ENCODE data around the gene PRR20G. TPM values are rescaled to one million over a fixed set of nuclear protein-coding genes. Genes with fewer than 3 reads are reported as not detected.

PRR20G gene
- total RNA-seq = not detected
- not detected for polyA plus RNA-seq
- long read RNA-seq, donor 1 = 0 reads
- long read RNA-seq, donor 2 = 0 reads

DNA sequence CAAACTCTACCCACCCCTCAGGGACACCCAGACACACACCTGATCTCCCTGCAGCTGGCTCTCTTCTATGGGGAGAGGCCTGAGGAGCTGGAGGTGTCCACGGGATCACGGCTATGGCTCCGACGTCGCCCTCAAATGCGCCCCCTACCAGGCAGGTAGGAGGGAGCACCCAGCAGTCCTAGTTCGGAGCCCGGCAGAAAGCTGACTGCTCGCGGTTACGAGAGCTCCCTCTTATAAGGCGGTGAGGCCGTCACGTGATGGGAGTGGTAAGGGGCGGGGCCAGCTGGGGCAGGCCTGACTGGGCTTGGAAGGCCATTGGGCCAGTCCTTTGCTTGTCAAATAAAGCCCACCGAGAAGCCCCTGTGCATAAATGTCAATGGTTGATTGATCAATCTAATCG is at the start of gene PRR20G:
Gene PRR20G (minus strand): TSS at position 207 of the 400 bp plus-strand sequence. CDS start 681 bp downstream, outside the sequence.
- no peak for DNase-seq
- WGBS, 2 donors = 76 to 83% methylated on average over 17 of the region's 17 CpGs
- intact Hi-C loops (cut with DNase I) = no loop called here

DNA sequence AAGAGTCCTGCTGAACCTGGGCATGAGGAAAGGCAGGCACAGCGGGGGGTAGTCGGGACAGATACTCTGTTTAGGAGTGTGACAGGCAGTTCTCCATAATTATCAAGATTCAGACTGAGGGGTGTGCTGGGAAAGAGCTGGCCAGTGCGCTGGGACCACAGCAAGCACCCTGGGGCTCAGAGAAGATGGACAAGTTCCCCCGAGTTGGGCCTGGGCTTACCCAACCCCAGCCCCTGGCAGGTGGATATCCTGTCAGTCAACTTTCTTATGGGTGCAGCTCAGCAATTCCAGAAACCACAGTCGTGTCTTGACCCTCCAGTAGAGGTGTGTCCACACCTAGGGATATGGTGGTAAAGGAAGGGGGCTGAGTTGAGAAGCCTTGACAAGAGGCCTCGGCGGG is 49.2 kb upstream of the PRR20G start:
- intact Hi-C loops (cut with DNase I) = no loop called here
- 88 to 91% methylated on average over 7 of the region's 7 CpGs for WGBS, 2 donors
- Histone ChIP-seq H3K27me3 (ENCODE audit: control insufficient read depth in 1 of 2, insufficient read depth in 2 of 2, low read length in 1 of 2) (peaks cover 0 to 3% of the 10 kb centered on the region in 2 donors), H3K4me3 (ENCODE audit: low read length in 2 of 2) (no peak overlapping the region), H3K9me3 (ENCODE audit: control insufficient read depth, low read length) (no peaks in the 10 kb centered on the region), H3K27ac (ENCODE audit: low read depth in 1 of 2, low read length in 2 of 2) (no peak overlapping the region), H3K36me3 (ENCODE audit: control insufficient read depth in 1 of 2, insufficient read depth in 2 of 2, low read length in 1 of 2) (no peaks in the 10 kb centered on the region), H3K4me1 (ENCODE audit: control insufficient read depth in 1 of 2, insufficient read depth in 2 of 2, low read length in 2 of 2) (no peaks in the 10 kb centered on the region)
- no peak for ATAC-seq (ENCODE audit: low FRiP score)
- DNase-seq = no peak

More for the DNA sequence above, at the start of gene PRR20G:
- no peaks in the 10 kb centered on the region for H3K4me1 ChIP-seq (ENCODE audit: control insufficient read depth in 1 of 2, insufficient read depth in 2 of 2, low read length in 2 of 2)
- H3K36me3 ChIP-seq (ENCODE audit: control insufficient read depth in 1 of 2, insufficient read depth in 2 of 2, low read length in 1 of 2) = no peaks in the 10 kb centered on the region
- no peak within 1 kb of the TSS for H3K4me3 ChIP-seq (ENCODE audit: low read length in 2 of 2)
- no peak within 1 kb of the TSS for H3K27ac ChIP-seq (ENCODE audit: low read depth in 1 of 2, low read length in 2 of 2)
- no peak for ATAC-seq (ENCODE audit: low FRiP score)
- no peaks in the 10 kb centered on the region for H3K27me3 ChIP-seq (ENCODE audit: control insufficient read depth in 1 of 2, insufficient read depth in 2 of 2, low read length in 1 of 2)
- H3K9me3 ChIP-seq (ENCODE audit: control insufficient read depth, low read length) = peaks cover 3% of the 10 kb centered on the region

DNA sequence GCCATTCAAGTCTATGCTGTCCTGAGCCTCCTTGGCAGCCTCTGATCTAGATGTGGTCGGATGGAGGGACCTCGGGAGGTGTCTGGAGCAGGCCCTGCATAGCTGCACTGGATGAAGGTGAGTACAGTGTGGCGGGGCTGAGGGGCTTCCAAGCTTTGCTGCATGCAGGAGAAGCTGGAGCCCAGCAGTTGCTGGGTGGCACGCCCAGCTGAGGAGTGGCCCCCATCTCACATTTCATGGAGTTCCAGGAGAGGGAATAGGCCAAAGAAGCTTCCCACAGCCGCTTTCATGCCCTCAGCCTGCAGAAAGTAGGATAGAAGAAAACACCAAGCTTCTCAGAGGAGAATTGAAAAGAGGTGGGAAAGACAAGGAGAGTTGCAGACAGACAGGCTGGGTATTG is 48.3 kb upstream of the PRR20G start:
- H3K9me3 ChIP-seq (ENCODE audit: control insufficient read depth, low read length) = no peaks in the 10 kb centered on the region
- no peak overlapping the region for H3K4me3 ChIP-seq (ENCODE audit: low read length in 2 of 2)
- ATAC-seq (ENCODE audit: low FRiP score) (no peak), DNase-seq (no peak)
- no peaks in the 10 kb centered on the region for H3K36me3 ChIP-seq (ENCODE audit: control insufficient read depth in 1 of 2, insufficient read depth in 2 of 2, low read length in 1 of 2)
- intact Hi-C loops (cut with DNase I) = no loop called here
- H3K27me3 ChIP-seq (ENCODE audit: control insufficient read depth in 1 of 2, insufficient read depth in 2 of 2, low read length in 1 of 2) = peaks cover 0 to 3% of the 10 kb centered on the region in 2 donors
- H3K4me1 ChIP-seq (ENCODE audit: control insufficient read depth in 1 of 2, insufficient read depth in 2 of 2, low read length in 2 of 2) = no peaks in the 10 kb centered on the region
- H3K27ac ChIP-seq (ENCODE audit: low read depth in 1 of 2, low read length in 2 of 2) = no peak overlapping the region
- 74 to 76% methylated on average over 5 of the region's 5 CpGs for WGBS, 2 donors

DNA sequence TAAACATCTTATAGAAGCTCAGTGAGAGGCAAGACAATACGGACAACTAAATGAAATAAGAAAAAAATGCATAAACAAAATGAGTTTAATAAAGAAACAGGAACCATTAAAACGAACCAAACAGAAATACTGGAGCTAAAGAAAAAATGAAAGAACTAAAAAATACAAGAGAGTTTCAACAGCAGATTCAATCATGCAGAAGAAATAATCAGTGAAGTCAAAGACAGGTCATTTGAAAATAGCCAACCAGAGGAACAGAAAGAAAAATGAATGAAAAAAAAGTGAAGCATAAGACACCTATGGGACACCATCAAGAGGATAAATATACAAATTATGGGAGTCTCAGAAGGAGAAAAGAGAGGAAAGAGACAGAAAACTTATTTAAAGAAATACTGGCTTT is 42.5 kb upstream of the PRR20G start:
- H3K4me3 ChIP-seq (ENCODE audit: low read length in 2 of 2) = no peak overlapping the region
- H3K4me1 ChIP-seq (ENCODE audit: control insufficient read depth in 1 of 2, insufficient read depth in 2 of 2, low read length in 2 of 2) = no peaks in the 10 kb centered on the region
- no peak overlapping the region for H3K27ac ChIP-seq (ENCODE audit: low read depth in 1 of 2, low read length in 2 of 2)
- intact Hi-C loops (cut with DNase I) = no loop called here
- DNase-seq (no peak), ATAC-seq (ENCODE audit: low FRiP score) (no peak)
- 58 to 63% methylated on average over 2 of the region's 2 CpGs for WGBS, 2 donors
- peaks cover 6% of the 10 kb centered on the region for H3K9me3 ChIP-seq (ENCODE audit: control insufficient read depth, low read length)
- no peaks in the 10 kb centered on the region for H3K27me3 ChIP-seq (ENCODE audit: control insufficient read depth in 1 of 2, insufficient read depth in 2 of 2, low read length in 1 of 2)
- H3K36me3 ChIP-seq (ENCODE audit: control insufficient read depth in 1 of 2, insufficient read depth in 2 of 2, low read length in 1 of 2) = no peaks in the 10 kb centered on the region

DNA sequence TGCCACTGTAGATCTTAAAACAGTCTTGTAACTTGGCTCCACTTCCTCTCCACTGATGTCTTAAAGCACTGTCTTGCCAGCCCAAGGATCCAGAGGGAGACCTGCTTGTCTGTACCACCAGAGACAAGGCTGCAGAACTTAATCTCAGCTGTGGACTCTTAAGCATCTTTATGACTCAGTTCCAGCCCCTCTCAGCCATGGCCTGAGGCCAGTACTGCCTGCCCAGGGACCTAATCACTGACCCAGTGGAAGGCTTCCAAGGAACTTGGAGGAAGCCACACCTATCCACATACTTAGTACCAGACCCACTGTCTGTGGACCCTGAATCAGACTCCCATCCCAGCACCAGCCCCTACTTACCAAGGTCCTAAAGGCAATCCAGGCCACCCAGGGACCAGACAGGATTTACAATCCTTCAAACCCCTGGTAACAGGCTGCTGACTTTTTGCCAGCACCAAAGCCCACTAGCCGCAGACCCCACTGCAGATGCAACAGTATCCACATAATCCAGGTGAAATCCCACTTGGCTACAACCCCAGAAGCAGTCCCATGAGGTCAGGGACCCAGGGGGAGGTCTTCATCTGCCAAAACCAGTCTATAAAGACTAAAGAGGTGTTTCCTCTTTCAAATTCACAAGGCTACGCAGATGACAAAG is 41.9 kb upstream of the PRR20G start:
- ATAC-seq (ENCODE audit: low FRiP score) (no peak), DNase-seq (no peak)
- Histone ChIP-seq H3K27me3 (ENCODE audit: control insufficient read depth in 1 of 2, insufficient read depth in 2 of 2, low read length in 1 of 2) (no peaks in the 10 kb centered on the region), H3K4me1 (ENCODE audit: control insufficient read depth in 1 of 2, insufficient read depth in 2 of 2, low read length in 2 of 2) (no peaks in the 10 kb centered on the region), H3K4me3 (ENCODE audit: low read length in 2 of 2) (no peak overlapping the region), H3K9me3 (ENCODE audit: control insufficient read depth, low read length) (peaks cover 6% of the 10 kb centered on the region), H3K36me3 (ENCODE audit: control insufficient read depth in 1 of 2, insufficient read depth in 2 of 2, low read length in 1 of 2) (no peaks in the 10 kb centered on the region), H3K27ac (ENCODE audit: low read depth in 1 of 2, low read length in 2 of 2) (no peak overlapping the region)
- intact Hi-C loops (cut with DNase I) = no loop called here
- 80 to 87% methylated on average over 2 of the region's 2 CpGs for WGBS, 2 donors

DNA sequence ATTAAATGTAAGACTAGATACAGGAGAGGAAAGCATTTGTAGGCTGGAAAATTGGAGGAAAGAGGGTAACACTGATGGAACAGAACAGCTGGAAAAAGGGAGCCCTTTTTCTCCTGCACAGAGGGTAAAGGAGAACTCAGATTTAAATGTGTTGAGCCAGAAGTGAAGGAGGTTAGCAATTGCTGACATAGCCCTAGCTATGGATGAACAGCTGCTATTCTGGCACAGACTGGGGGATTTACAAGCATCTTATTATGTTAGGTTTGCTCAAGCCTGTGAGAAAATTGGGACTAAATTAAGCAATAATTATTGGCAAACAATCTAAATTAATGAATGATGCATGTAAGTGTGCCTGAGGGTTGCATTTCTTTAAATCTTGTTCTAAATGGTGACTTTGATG is 40.6 kb upstream of the PRR20G start:
- DNase-seq (no peak), ATAC-seq (ENCODE audit: low FRiP score) (no peak)
- Histone ChIP-seq H3K4me1 (ENCODE audit: control insufficient read depth in 1 of 2, insufficient read depth in 2 of 2, low read length in 2 of 2) (no peaks in the 10 kb centered on the region), H3K27ac (ENCODE audit: low read depth in 1 of 2, low read length in 2 of 2) (no peak overlapping the region), H3K4me3 (ENCODE audit: low read length in 2 of 2) (no peak overlapping the region), H3K27me3 (ENCODE audit: control insufficient read depth in 1 of 2, insufficient read depth in 2 of 2, low read length in 1 of 2) (no peaks in the 10 kb centered on the region), H3K36me3 (ENCODE audit: control insufficient read depth in 1 of 2, insufficient read depth in 2 of 2, low read length in 1 of 2) (no peaks in the 10 kb centered on the region), H3K9me3 (ENCODE audit: control insufficient read depth, low read length) (peaks cover 6% of the 10 kb centered on the region)
- intact Hi-C loops (cut with DNase I) = no loop called here

DNA sequence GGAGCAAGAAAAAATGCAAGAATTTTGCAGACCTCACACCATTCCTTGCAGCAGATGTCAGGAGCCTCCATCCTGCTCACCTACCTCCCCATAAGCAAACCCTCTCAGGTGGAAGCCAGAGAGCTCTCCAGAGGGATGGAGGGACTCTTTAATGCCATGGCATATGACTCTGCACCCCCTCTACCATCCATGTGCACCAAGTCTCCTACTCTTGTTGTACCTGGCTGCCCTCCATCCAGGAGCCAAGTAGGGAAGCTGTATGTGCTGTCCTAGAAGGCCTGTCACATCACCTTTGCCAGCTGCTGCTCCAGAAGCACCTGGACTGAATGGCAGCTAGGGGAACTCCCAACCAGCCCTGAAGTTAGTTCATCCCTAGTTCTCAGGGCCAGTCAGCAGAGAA is 38.5 kb upstream of the PRR20G start:
- Histone ChIP-seq H3K27ac (ENCODE audit: low read depth in 1 of 2, low read length in 2 of 2) (no peak overlapping the region), H3K4me1 (ENCODE audit: control insufficient read depth in 1 of 2, insufficient read depth in 2 of 2, low read length in 2 of 2) (no peaks in the 10 kb centered on the region), H3K27me3 (ENCODE audit: control insufficient read depth in 1 of 2, insufficient read depth in 2 of 2, low read length in 1 of 2) (no peaks in the 10 kb centered on the region), H3K4me3 (ENCODE audit: low read length in 2 of 2) (no peak overlapping the region), H3K9me3 (ENCODE audit: control insufficient read depth, low read length) (peaks cover 6% of the 10 kb centered on the region), H3K36me3 (ENCODE audit: control insufficient read depth in 1 of 2, insufficient read depth in 2 of 2, low read length in 1 of 2) (no peaks in the 10 kb centered on the region)
- DNase-seq = no peak
- no peak for ATAC-seq (ENCODE audit: low FRiP score)
- intact Hi-C loops (cut with DNase I) = no loop called here

DNA sequence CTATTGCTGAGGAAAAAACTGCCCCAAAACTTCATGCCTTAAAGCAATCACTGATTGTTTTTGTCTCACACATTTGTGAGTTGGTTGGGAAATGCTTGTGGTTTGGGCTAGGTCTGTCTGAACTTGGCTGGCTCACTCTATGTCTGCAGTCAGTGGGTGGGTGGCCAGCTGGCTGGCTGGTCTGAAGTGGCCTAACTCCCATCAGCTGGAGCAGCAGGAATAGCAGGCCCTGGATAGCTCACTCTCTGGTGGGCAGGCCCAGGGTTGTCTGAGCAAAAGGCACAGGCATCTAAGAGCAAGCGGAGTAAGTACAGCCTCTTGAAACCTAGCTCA is 37.7 kb upstream of the PRR20G start:
- Histone ChIP-seq H3K27me3 (ENCODE audit: control insufficient read depth in 1 of 2, insufficient read depth in 2 of 2, low read length in 1 of 2) (no peaks in the 10 kb centered on the region), H3K4me3 (ENCODE audit: low read length in 2 of 2) (no peak overlapping the region), H3K36me3 (ENCODE audit: control insufficient read depth in 1 of 2, insufficient read depth in 2 of 2, low read length in 1 of 2) (no peaks in the 10 kb centered on the region), H3K27ac (ENCODE audit: low read depth in 1 of 2, low read length in 2 of 2) (no peak overlapping the region), H3K4me1 (ENCODE audit: control insufficient read depth in 1 of 2, insufficient read depth in 2 of 2, low read length in 2 of 2) (no peaks in the 10 kb centered on the region), H3K9me3 (ENCODE audit: control insufficient read depth, low read length) (peaks cover 6% of the 10 kb centered on the region)
- DNase-seq = peak in 1 of 2 donors; percentile 75
- intact Hi-C loops (cut with DNase I) = no loop called here
- peak; percentile 60 for ATAC-seq (ENCODE audit: low FRiP score)
- 94 to 96% methylated on average over 1 of the region's 1 CpG for WGBS, 2 donors

DNA sequence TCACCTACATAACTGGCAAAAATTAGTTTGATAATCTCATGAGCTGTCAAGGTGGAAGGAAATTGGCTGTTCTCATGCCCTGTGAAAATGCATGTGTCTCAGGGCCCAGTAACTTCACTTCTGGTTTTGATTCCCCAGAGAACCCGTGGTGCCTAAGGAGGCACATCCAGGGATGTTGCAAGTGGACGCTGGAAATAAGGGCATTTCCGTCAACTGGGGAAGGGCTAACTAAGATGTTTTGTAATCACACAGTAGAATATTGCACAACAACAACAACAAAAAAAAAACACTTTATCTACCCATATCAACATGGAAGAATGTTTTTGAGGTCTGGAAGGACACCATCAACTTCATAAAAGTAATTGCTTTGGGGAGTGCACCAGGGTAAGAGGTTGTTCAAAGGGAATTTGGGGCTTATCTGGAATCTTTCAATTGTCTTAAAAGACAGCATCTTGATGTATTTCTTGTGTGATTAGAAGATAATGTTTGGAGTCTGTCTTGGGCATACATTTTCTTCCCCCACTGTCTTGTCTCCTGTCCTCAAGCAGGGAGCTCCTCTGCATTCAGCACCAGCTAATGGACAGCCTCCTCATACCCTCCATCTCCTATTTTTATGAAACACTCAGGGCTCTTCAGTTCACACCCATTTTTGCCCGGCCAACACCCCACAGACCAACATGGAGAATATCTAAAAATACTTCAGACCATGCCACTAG is 37.2 kb upstream of the PRR20G start:
- 68 to 75% methylated on average over 4 of the region's 4 CpGs for WGBS, 2 donors
- intact Hi-C loops (cut with DNase I) = no loop called here
- Histone ChIP-seq H3K4me3 (ENCODE audit: low read length in 2 of 2) (no peak overlapping the region), H3K36me3 (ENCODE audit: control insufficient read depth in 1 of 2, insufficient read depth in 2 of 2, low read length in 1 of 2) (no peaks in the 10 kb centered on the region), H3K9me3 (ENCODE audit: control insufficient read depth, low read length) (peaks cover 6% of the 10 kb centered on the region), H3K27ac (ENCODE audit: low read depth in 1 of 2, low read length in 2 of 2) (no peak overlapping the region), H3K4me1 (ENCODE audit: control insufficient read depth in 1 of 2, insufficient read depth in 2 of 2, low read length in 2 of 2) (no peaks in the 10 kb centered on the region), H3K27me3 (ENCODE audit: control insufficient read depth in 1 of 2, insufficient read depth in 2 of 2, low read length in 1 of 2) (no peaks in the 10 kb centered on the region)
- DNase-seq (no peak), ATAC-seq (ENCODE audit: low FRiP score) (peak; percentile 41)

All from aorta (tissue), 5 donors.